WTC11 (cell line): ENCODE results near the gene OTUD4.

Experiments used
- ATF1 ChIP-seq: sonication (generic); formaldehyde crosslinking; IDR thresholded peaks from 2 replicates; pipeline ENCODE4 v1.8.1; 2023; ENCODE audit warnings: mild to moderate bottlenecking, moderate library complexity, missing genetic modification reagents
- CTCF ChIP-seq: fragments of 200-600 bp; IDR thresholded peaks from 2 replicates; pipeline ENCODE4 v1.8.0; 2022; ENCODE audit warnings: antibody characterized with exemption
- E2F4 ChIP-seq: sonication (generic); formaldehyde crosslinking; IDR thresholded peaks from 2 replicates; pipeline ENCODE4 v1.8.1; 2022; ENCODE audit warnings: low read depth, mild to moderate bottlenecking, moderate library complexity, missing genetic modification reagents, borderline replicate concordance
- GRHL2 ChIP-seq: fragments of 250-450 bp; sonication (Bioruptor Pico); IDR thresholded peaks from 2 replicates; pipeline ENCODE4 v1.8.0; 2022; ENCODE audit warnings: mild to moderate bottlenecking, moderate library complexity; ENCODE audit not compliant: insufficient replicate concordance, severe bottlenecking
- JUN ChIP-seq: sonication (generic); formaldehyde crosslinking; IDR thresholded peaks from 2 replicates; pipeline ENCODE4 v1.8.0; 2023; ENCODE audit warnings: mild to moderate bottlenecking, missing genetic modification reagents
- MAX ChIP-seq: sonication (generic); formaldehyde crosslinking; IDR thresholded peaks from 2 replicates; pipeline ENCODE4 v1.8.0; 2022; ENCODE audit warnings: mild to moderate bottlenecking, missing genetic modification reagents
- ZBTB21 ChIP-seq: sonication (generic); formaldehyde crosslinking; IDR thresholded peaks from 2 replicates; pipeline ENCODE4 v1.8.1; 2023; ENCODE audit warnings: mild to moderate bottlenecking, missing genetic modification reagents, borderline replicate concordance
- ZNF138 ChIP-seq: sonication (generic); formaldehyde crosslinking; conservative IDR thresholded peaks from 2 replicates; pipeline ENCODE4 v1.8.1; 2022; ENCODE audit warnings: mild to moderate bottlenecking, moderate library complexity, missing genetic modification reagents
- TF ChIP-seq, protein P1 (sequence below): sonication (generic); formaldehyde crosslinking; IDR thresholded peaks from 2 replicates; pipeline ENCODE4 v1.8.1; 2022; ENCODE audit warnings: low read depth, missing genetic modification reagents, borderline replicate concordance

DNA sequence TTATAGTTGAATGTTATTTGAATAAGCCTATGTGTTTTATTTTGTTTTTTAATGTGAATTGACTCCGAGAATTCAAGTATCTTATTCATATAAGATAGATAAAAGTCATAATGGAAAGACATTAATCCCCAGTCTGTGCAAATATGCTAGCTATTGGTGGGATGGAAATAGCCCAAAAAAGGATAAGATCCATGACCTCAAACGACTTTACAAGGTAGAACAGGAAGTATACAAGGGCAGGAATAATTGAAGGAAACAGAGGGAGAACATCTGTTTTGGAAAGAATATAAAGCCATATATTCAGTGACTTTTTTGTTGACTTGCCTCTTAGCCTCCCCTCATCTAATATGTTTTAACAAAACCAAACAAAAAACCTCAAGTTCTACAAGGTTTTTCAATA lies 73.3 kb downstream of the OTUD4 start:
- TF ChIP-seq CTCF: no peak
- TF ChIP-seq ZNF138 (CRISPR knock-in tag): no peak
- TF ChIP-seq, protein P1, sequence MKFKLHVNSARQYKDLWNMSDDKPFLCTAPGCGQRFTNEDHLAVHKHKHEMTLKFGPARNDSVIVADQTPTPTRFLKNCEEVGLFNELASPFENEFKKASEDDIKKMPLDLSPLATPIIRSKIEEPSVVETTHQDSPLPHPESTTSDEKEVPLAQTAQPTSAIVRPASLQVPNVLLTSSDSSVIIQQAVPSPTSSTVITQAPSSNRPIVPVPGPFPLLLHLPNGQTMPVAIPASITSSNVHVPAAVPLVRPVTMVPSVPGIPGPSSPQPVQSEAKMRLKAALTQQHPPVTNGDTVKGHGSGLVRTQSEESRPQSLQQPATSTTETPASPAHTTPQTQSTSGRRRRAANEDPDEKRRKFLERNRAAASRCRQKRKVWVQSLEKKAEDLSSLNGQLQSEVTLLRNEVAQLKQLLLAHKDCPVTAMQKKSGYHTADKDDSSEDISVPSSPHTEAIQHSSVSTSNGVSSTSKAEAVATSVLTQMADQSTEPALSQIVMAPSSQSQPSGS: no peak
- TF ChIP-seq GRHL2 (CRISPR knock-in tag): no peak
- TF ChIP-seq ZBTB21 (CRISPR knock-in tag): no peak
- no peak for TF ChIP-seq JUN (CRISPR knock-in tag)
- no peak for TF ChIP-seq MAX (CRISPR knock-in tag)
- no peak for TF ChIP-seq ATF1 (CRISPR knock-in tag)
- TF ChIP-seq E2F4 (CRISPR knock-in tag): no peak
